ENCODE results near the gene MAP2K3.
"Not testable (repeated sequence)": the region's sequence is repeated elsewhere in the genome, so short reads cannot be mapped to it uniquely, and the experiment has no call there.

The MAP2K3 gene

GRCh38 chr17:21313761-21314160, 29.2 kb downstream of the MAP2K3 start:
- not testable (repeated sequence) for DNase-seq

DNA sequence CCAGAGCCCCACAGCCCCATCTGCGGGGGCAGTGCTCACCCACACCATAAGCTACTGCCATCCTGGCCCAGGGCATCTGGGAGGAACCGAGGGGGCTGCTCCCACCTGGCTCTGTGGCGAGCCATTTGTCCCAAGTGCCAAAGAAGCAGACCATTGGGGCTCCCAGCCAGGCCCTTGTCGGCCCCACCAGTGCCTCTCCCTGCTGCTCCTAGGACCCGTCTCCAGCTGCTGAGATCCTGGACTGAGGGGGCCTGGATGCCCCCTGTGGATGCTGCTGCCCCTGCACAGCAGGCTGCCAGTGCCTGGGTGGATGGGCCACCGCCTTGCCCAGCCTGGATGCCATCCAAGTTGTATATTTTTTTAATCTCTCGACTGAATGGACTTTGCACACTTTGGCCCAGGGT, 29.8 kb downstream of the MAP2K3 start:
- not testable (repeated sequence) for DNase-seq

GRCh38 chr17:21314701-21315111, 30.2 kb downstream of the MAP2K3 start:
- DNase-seq: not testable (repeated sequence)

DNA sequence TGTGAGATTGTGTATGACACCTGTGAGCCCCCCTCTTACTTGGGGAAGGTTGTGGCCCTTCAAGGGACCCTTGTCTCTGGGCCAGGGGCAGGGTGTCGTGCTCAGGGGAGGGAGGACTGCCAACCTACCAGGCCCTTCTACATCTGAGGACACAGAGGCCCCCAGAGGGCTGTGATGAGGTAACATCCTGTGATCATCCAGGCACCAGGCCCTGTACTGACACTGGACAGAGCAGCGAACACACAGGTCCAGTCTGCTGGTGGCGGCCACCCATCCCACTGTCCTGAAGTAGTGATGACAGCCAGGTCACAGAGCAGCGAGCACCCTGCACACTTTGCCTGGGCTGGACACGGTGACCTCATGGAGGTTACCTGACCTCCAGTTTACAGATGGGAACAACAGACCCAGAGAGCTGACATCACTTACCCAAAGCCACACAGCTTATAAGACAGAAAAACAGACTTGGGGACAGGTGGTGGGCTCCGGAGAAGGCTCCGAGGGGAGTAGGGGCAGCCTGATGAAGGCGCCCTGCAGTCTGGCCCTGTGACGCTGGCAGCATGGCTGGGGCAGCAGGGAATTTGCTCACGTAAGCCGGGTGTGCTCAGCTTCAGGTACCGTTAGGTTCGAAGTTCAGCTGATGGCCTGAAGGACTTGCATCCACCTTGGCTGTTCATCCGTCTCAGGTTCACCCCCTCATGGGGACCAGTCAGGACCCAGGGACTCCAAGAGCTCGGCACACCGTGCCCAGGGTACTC, 30.9 kb downstream of the MAP2K3 start:
- DNase-seq: not testable (repeated sequence)

DNA sequence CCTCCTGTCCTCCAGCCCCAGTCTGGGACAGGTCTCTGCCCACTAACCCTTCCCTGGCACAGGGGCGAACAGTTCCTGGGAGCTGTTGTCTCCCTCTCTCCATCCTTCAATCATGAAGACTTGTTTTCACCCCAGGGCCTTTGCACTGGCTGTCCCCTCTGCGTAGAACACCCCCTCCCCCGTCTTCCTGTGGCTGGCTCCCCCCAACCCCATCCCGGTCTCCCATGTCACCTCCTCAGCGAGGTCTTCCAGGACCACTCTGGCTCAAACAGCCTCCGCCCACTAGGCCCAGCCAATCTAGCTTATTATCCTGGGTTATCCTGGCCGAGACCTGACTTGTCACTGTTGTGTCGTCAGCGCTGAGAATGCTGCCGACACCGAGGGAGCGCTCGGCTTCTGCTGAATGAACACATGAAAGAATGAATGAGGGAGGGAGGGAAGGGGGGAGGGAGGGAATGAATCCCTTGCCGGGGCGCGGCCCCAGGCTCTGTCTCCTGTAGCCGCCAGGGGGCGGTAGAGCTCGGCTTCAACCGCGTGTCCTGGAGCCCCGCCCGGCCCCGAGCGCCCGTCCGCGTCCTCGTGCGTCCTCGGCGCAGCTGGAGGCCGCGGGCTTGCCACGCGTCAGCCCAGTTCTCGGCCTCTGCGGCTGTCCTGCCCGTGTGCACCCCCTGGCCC, 31.8 kb downstream of the MAP2K3 start:
- DNase-seq: not testable (repeated sequence)

GRCh38 chr17:21316887-21317500, 32.5 kb downstream of the MAP2K3 start:
- DNase-seq: not testable (repeated sequence)

GRCh38 chr17:21317821-21318220, 33.3 kb downstream of the MAP2K3 start:
- DNase-seq: not testable (repeated sequence)

DNA sequence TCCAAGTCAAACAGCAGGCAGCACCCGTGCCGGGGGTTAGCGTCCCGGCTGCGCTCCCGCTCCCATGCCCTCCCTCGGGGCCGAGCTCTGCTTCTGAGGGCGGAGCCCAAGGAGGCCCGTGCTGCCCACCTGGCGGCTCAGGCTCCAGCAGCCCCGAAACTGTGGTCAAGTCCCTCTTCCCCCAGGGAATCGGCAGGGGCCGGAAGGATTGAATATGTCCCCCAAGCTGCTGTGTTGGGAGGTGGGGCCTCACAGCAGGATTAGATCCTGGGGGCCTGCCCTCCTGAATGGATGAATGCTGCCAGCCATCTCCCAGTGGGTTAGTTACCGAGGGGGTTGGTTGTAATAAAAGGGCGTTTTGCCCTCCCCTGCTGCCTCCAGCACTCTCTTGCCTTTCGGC, 33.9 kb downstream of the MAP2K3 start:
- DNase-seq: no peak

DNA sequence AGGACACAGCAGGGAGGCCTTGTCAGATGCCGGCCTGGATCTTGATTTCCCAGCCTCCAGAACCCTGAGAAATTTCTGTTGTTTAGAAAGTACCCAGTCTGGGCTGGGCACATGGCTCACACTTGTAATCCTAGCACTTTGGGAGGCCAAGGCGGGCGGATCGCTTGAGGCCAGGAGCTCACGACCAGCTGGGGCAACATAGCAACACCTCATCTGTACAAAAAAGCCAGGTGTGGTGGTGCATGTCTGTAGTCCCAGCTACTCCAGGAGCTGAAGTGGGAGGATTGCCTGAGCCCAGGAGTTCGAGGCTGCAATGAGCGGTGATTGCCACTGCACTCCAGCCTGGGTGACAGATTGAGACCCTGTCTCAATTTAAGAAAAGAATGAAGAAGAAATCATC, 34.3 kb downstream of the MAP2K3 start:
- DNase-seq: not testable (repeated sequence)

DNA sequence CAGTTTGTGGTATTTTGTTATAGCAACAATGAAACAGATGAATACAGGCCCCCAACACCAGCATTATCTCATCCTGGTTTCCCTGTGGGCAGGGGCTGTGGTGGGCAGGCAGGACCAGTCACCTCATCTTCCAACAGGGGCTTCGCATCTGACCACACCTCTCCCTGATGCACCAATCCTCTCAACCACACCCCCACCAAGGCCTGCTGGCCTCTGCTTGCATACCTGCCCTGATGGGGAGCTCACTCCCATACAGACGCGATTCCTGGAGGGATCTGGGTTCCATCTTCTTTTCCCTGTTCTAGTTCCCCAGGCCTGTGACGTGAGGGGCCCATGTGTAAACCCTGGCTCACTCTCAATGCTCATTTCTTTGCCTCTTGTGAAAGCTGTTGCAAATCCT, 34.7 kb downstream of the MAP2K3 start:
- DNase-seq: not testable (repeated sequence)

DNA sequence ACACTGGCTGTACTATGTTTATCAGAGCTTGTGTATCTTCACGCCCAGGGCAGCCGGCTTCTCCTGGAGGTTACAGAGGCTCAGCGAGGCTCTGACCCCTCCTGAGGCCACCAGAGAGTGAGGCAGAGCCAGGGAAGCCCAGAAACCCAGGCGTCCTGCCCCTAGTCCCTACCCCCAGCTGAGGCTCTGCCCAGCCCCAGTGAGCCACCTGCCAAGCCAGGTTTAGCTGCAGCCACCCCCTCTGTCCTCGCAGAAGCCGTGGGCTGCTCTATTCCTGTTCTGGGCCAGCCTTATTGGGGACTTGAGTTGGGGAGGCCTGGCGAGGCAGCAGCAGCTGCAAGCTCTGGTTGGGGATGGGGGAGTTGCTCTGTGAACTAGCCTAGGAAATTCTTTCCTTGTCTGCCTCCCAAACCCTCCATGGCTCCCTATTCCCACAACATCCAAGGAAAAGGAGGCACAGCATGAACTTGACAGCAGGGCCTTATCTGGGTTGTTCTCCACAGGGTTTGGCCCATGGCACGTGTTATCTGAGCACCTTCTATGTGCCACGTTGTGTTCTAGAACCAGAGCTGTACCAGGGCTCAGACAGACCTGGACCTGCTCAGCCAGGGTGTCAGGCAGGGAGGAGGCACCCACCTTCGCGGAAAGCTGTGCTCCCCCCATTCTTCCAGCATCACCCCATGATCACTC, 35.3 kb downstream of the MAP2K3 start:
- not testable (repeated sequence) for DNase-seq

- DNase-seq: not testable (repeated sequence)
These were observed 35.9 kb downstream of the MAP2K3 start for GRCh38 chr17:21320430-21320829.

- DNase-seq: not testable (repeated sequence)
These were observed 36.5 kb downstream of the MAP2K3 start for GRCh38 chr17:21321061-21321460.

GRCh38 chr17:21321744-21322191, 37.3 kb downstream of the MAP2K3 start:
- DNase-seq: not testable (repeated sequence)

DNA sequence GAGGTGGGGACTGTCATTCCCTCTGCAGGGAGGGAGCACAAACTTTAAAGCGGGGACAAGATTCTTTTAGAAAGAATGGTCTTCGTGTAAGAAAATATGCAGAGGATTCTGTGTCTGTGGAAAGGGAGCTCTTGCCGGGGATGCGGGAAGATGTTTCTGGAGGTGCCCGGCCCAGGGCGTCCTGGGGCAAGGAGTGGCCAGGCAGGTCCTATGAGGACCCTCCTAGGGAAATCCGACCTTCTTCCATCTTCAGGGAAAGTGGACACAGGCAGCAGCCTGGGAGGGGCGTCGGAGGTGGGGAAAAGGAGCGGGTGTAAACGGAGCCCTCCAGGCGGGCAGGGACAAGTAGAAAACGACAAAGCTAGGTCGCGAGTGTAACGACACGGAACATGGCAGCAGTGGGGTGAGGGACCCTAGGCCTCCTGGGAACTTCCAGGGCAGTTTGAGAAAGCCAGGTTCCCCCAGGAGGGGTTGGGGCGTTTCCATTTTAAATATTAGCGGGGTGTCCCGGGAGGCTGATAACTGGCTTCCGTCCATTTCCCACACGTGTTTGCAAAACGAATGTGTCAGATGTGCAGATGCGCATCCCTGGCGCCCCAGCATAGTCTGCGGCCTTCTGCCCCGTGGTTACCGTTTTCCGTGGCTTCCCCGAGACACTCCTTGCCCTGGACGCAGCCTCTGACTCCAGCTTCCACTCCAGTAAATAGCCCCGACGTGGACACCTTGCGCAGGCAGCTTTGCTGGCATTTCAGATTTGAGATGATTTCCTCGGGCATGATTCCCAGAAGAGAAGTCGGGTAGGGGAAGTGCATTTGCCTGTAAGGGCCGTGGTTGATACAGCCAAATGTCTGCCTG, 39.0 kb downstream of the MAP2K3 start:
- not testable (repeated sequence) for DNase-seq

DNA sequence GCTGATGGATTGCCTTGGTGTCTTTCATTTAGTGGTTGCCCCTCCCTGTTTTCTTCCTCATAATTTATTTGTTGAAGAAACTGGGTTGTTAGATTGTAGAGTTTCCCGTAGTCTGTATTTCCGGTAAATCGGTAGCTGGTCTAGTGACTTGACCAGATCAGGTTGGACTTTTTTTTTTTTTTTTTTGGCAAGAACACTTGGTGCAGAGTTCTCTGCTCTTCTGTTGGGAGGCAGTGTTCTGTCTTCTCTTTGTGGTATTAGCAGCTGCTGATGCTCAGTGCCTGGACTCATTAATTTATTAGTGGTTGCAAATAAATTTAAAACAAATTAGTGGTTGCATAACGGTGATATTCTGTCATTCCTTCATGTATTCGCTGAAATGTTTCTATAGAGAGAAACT, 40.2 kb downstream of the MAP2K3 start:
- DNase-seq: not testable (repeated sequence)

GRCh38 chr17:21327921-21328320, 43.4 kb downstream of the MAP2K3 start:
- DNase-seq: not testable (repeated sequence)

DNA sequence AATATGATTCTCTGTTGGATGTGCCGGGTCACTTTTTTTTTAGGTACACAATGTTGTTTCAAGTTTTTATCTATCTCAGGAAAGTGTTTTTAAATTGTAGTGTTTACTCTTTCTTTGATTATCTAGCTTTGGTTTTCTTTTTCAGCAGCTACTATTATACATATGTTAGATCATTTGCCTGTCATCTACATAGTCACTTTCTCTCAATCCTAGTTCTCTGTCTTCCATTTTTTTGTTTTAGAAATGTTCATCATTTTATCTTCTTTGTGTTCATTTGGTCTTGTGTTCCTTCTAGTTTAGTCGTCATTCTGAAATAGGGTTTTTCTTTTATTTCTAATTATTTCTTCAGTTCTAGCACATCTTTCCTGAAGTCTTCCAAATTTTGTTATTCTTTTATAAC, 44.3 kb downstream of the MAP2K3 start:
- DNase-seq: not testable (repeated sequence)

GRCh38 chr17:21330436-21331160, 46.1 kb downstream of the MAP2K3 start:
- DNase-seq: no peak

DNA sequence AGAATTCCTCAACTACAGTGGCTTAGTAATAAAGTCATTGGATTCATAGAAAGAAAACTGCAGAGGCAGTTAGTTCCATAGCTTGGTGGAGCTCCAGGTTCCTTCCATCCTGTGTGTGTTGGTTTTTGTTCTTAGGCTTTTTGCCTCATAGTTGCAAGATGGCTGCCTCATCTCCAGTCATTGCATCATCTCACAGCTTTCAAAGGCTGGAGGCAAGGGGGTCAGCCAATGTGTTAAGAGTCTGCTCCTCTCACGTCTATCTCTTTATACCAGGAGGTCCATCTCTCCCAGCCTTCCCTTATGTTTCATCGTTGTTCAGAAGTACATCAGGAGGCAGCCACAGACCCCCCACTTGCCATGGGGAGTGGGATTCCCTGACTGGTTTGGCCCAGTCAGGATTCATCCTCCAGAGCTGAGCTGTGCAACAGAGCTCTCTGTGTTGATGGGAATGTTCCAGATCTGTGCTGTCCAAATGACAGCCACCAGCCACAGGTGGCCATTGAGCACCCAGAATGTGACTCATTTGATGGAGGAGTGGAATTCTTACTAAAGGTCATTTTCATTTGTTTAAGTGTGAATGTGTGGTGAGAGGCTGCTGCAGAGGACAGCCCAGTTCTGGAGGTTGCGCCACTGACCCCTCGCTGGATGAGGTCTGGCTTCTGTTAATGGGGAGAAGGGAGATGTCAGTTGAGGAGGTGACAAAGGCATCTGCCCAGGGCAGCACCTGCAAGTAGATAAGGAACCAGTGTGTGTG, 52.2 kb downstream of the MAP2K3 start:
- DNase-seq: not testable (repeated sequence)

Data from activated CD4-positive, alpha-beta T cell treated with anti-CD3 and anti-CD28 coated beads, Interleukin-2, Interleukin-6, amounts not matched to agents 100 ng/mL and 50 ng/mL, durations not matched to agents 16 hours and 8 hours (primary cell).